ENCODE data around the gene AP2A1. TPM values are rescaled to one million over a fixed set of nuclear protein-coding genes. Genes with fewer than 3 reads are reported as not detected.

The AP2A1 gene
- polyA plus RNA-seq, 1 donor from 2014 or later = 6.5 TPM

- Mint-ChIP-seq H3K36me3 (peaks cover 5% of the 10 kb centered on the region), H3K4me3 (no peak overlapping the region), H3K27me3 (no peaks in the 10 kb centered on the region), H3K9me3 (peaks cover 0 to 5% (median 5%) of the 10 kb centered on the region in 3 donors), H3K27ac (no peak overlapping the region), H3K4me1 (no peaks in the 10 kb centered on the region)
Measured at GRCh38 chr19:49752701-49753100, 14.1 kb upstream of the AP2A1 start.

GRCh38 chr19:49755956-49756355 lies 10.8 kb upstream of the AP2A1 start:
- H3K27me3 Mint-ChIP-seq = no peaks in the 10 kb centered on the region
- peaks cover 5% of the 10 kb centered on the region for H3K36me3 Mint-ChIP-seq
- H3K4me1 Mint-ChIP-seq = no peaks in the 10 kb centered on the region
- H3K27ac Mint-ChIP-seq = no peak overlapping the region
- no peak overlapping the region for H3K4me3 Mint-ChIP-seq
- H3K9me3 Mint-ChIP-seq = peaks cover 0 to 5% (median 5%) of the 10 kb centered on the region in 3 donors

- H3K4me1 Mint-ChIP-seq = no peaks in the 10 kb centered on the region
- no peak overlapping the region for H3K27ac Mint-ChIP-seq
Measured at GRCh38 chr19:49758292-49758691, 8.5 kb upstream of the AP2A1 start.

GRCh38 chr19:49761249-49761624 lies 5.6 kb upstream of the AP2A1 start:
- H3K9me3 Mint-ChIP-seq = no peaks in the 10 kb centered on the region
- no peaks in the 10 kb centered on the region for H3K27me3 Mint-ChIP-seq
- no peaks in the 10 kb centered on the region for H3K36me3 Mint-ChIP-seq
- H3K27ac Mint-ChIP-seq = no peak overlapping the region
- H3K4me1 Mint-ChIP-seq = peaks cover 0 to 5% (median 3%) of the 10 kb centered on the region in 3 donors
- H3K4me3 Mint-ChIP-seq = peak overlapping the region in 2 of 4 donors; percentile 51 to 53

More at GRCh38 chr19:49758292-49758691, 8.5 kb upstream of the AP2A1 start:
- H3K27me3 Mint-ChIP-seq = no peaks in the 10 kb centered on the region
- H3K4me3 Mint-ChIP-seq = no peak overlapping the region
- peaks cover 5% of the 10 kb centered on the region for H3K36me3 Mint-ChIP-seq
- peaks cover 0 to 5% (median 5%) of the 10 kb centered on the region in 3 donors for H3K9me3 Mint-ChIP-seq

- Mint-ChIP-seq H3K4me3 (peak overlapping the region in 1 of 4 donors; percentile 53), H3K4me1 (peaks cover 0 to 6% (median 6%) of the 10 kb centered on the region in 3 donors), H3K36me3 (no peaks in the 10 kb centered on the region), H3K27ac (no peak overlapping the region), H3K27me3 (no peaks in the 10 kb centered on the region), H3K9me3 (no peaks in the 10 kb centered on the region)
Measured at GRCh38 chr19:49761625-49762311, 5.0 kb upstream of the AP2A1 start.

- H3K4me1 Mint-ChIP-seq = peaks cover 4 to 17% (median 16%) of the 10 kb centered on the region in 3 donors
- H3K27ac Mint-ChIP-seq = peak within 1 kb of the TSS in 1 of 3 donors; percentile 43
- no peaks in the 10 kb centered on the region for H3K36me3 Mint-ChIP-seq
- H3K4me3 Mint-ChIP-seq = peak within 1 kb of the TSS in 2 of 4 donors; percentile 13 to 40
- H3K9me3 Mint-ChIP-seq = no peaks in the 10 kb centered on the region
- no peaks in the 10 kb centered on the region for H3K27me3 Mint-ChIP-seq
Measured at GRCh38 chr19:49763230-49763629, 3.6 kb upstream of the AP2A1 start, which contains the start of gene TSKS. Gene TSKS (minus strand): TSS chr19:49763306. CDS start chr19:49763247, 59 bp downstream.

- no peaks in the 10 kb centered on the region for H3K9me3 Mint-ChIP-seq
- no peaks in the 10 kb centered on the region for H3K27me3 Mint-ChIP-seq
- H3K4me3 Mint-ChIP-seq = peak overlapping the region in 1 of 4 donors; percentile 62
- H3K4me1 Mint-ChIP-seq = peaks cover 4 to 24% (median 20%) of the 10 kb centered on the region in 3 donors
- peak overlapping the region in 1 of 3 donors; percentile 13 for H3K27ac Mint-ChIP-seq
- no peaks in the 10 kb centered on the region for H3K36me3 Mint-ChIP-seq
Measured at GRCh38 chr19:49764341-49764740, 2.5 kb upstream of the AP2A1 start.

GRCh38 chr19:49766007-49766929 lies 533 bp upstream of the AP2A1 start:
- no peaks in the 10 kb centered on the region for H3K36me3 Mint-ChIP-seq
- peak overlapping the region; percentile 57 to 97 (median 91) for H3K4me3 Mint-ChIP-seq
- no peaks in the 10 kb centered on the region for H3K9me3 Mint-ChIP-seq
- H3K4me1 Mint-ChIP-seq = peaks cover 4 to 27% (median 25%) of the 10 kb centered on the region in 3 donors
- no peaks in the 10 kb centered on the region for H3K27me3 Mint-ChIP-seq
- H3K27ac Mint-ChIP-seq = peak overlapping the region; percentile 50 to 96 (median 84)

GRCh38 chr19:49767381-49767780 lies 580 bp downstream of the AP2A1 start:
- H3K4me1 Mint-ChIP-seq = peaks cover 4 to 27% (median 25%) of the 10 kb centered on the region in 3 donors
- no peaks in the 10 kb centered on the region for H3K27me3 Mint-ChIP-seq
- H3K36me3 Mint-ChIP-seq = no peaks in the 10 kb centered on the region
- peak overlapping the region; percentile 19 to 90 (median 51) for H3K27ac Mint-ChIP-seq
- H3K4me3 Mint-ChIP-seq = peak overlapping the region; percentile 81 to 96 (median 88)
- H3K9me3 Mint-ChIP-seq = no peaks in the 10 kb centered on the region

- H3K4me3 Mint-ChIP-seq = peak overlapping the region; percentile 81 to 96 (median 88)
- no peaks in the 10 kb centered on the region for H3K36me3 Mint-ChIP-seq
- H3K27me3 Mint-ChIP-seq = no peaks in the 10 kb centered on the region
- H3K9me3 Mint-ChIP-seq = no peaks in the 10 kb centered on the region
- H3K27ac Mint-ChIP-seq = no peak overlapping the region
- H3K4me1 Mint-ChIP-seq = peaks cover 4 to 27% (median 25%) of the 10 kb centered on the region in 3 donors
Measured at GRCh38 chr19:49767967-49768581, 1.3 kb downstream of the AP2A1 start.

GRCh38 chr19:49770529-49770928 lies 3.7 kb downstream of the AP2A1 start:
- no peak overlapping the region for H3K4me3 Mint-ChIP-seq
- H3K4me1 Mint-ChIP-seq = peaks cover 4 to 28% (median 23%) of the 10 kb centered on the region in 3 donors
- H3K36me3 Mint-ChIP-seq = peaks cover 3% of the 10 kb centered on the region
- H3K27ac Mint-ChIP-seq = no peak overlapping the region
- H3K27me3 Mint-ChIP-seq = no peaks in the 10 kb centered on the region
- H3K9me3 Mint-ChIP-seq = no peaks in the 10 kb centered on the region

GRCh38 chr19:49771674-49772139 lies 4.9 kb downstream of the AP2A1 start:
- peaks cover 4 to 23% (median 21%) of the 10 kb centered on the region in 3 donors for H3K4me1 Mint-ChIP-seq
- H3K27ac Mint-ChIP-seq = peak overlapping the region in 1 of 3 donors; percentile 43
- peak overlapping the region in 2 of 4 donors; percentile 21 to 24 for H3K4me3 Mint-ChIP-seq
- H3K9me3 Mint-ChIP-seq = no peaks in the 10 kb centered on the region
- H3K36me3 Mint-ChIP-seq = peaks cover 3% of the 10 kb centered on the region
- no peaks in the 10 kb centered on the region for H3K27me3 Mint-ChIP-seq

- peaks cover 0 to 16% (median 13%) of the 10 kb centered on the region in 3 donors for H3K4me1 Mint-ChIP-seq
- H3K27ac Mint-ChIP-seq = no peak overlapping the region
- no peaks in the 10 kb centered on the region for H3K9me3 Mint-ChIP-seq
- H3K4me3 Mint-ChIP-seq = no peak overlapping the region
- no peaks in the 10 kb centered on the region for H3K27me3 Mint-ChIP-seq
- H3K36me3 Mint-ChIP-seq = peaks cover 3% of the 10 kb centered on the region
Measured at GRCh38 chr19:49772850-49773432, 6.1 kb downstream of the AP2A1 start.

GRCh38 chr19:49773663-49774350 lies 7.0 kb downstream of the AP2A1 start:
- Mint-ChIP-seq H3K4me1 (peaks cover 4 to 10% (median 10%) of the 10 kb centered on the region in 3 donors), H3K36me3 (peaks cover 3% of the 10 kb centered on the region), H3K9me3 (no peaks in the 10 kb centered on the region), H3K27ac (peak overlapping the region in 1 of 3 donors; percentile 78), H3K4me3 (no peak overlapping the region), H3K27me3 (no peaks in the 10 kb centered on the region)

Data from IgD-negative memory B cell (primary cell).